ENCODE measurements around the gene PNPLA1.

Gene PNPLA1

GRCh38 chr6:36263390-36264000 is 6.4 kb upstream of the PNPLA1 start:
- no peak for DNase-seq (ENCODE audit: extremely low spot score)
- TF ChIP-seq FOXA1 (IDR thresholded peaks at IDR 0.05), result no peak
- no peak for TF ChIP-seq HDGF (IDR thresholded peaks at IDR 0.05; ENCODE audit: borderline replicate concordance)
- TF ChIP-seq ELF4 (IDR thresholded peaks at IDR 0.05), result no peak
- TF ChIP-seq, protein P1, sequence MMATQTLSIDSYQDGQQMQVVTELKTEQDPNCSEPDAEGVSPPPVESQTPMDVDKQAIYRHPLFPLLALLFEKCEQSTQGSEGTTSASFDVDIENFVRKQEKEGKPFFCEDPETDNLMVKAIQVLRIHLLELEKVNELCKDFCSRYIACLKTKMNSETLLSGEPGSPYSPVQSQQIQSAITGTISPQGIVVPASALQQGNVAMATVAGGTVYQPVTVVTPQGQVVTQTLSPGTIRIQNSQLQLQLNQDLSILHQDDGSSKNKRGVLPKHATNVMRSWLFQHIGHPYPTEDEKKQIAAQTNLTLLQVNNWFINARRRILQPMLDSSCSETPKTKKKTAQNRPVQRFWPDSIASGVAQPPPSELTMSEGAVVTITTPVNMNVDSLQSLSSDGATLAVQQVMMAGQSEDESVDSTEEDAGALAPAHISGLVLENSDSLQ (IDR thresholded peaks at IDR 0.05), result no peak
- no peak for TF ChIP-seq FOXM1 (IDR thresholded peaks at IDR 0.05; ENCODE audit: borderline replicate concordance)
- no peak for TF ChIP-seq TARDBP (IDR thresholded peaks at IDR 0.05)
- no peak for TF ChIP-seq L3MBTL2 (conservative IDR thresholded peaks at IDR 0.05)
- no peak for TF ChIP-seq NFRKB (IDR thresholded peaks at IDR 0.05)
- TF ChIP-seq BHLHE40 (IDR thresholded peaks at IDR 0.05; ENCODE audit: borderline replicate concordance), result no peak
- TF ChIP-seq SUZ12 (IDR thresholded peaks at IDR 0.05), result no peak
- TF ChIP-seq CTBP1 (IDR thresholded peaks at IDR 0.05; ENCODE audit: borderline replicate concordance), result no peak
- CTCF ChIA-PET, result interaction anchor here (0.6 kb wide), 1 partner anchor 402 kb away, joined by 3 read pairs; no protein-coding TSS in a partner anchor
- POLR2A ChIA-PET, result no interaction called here

DNA sequence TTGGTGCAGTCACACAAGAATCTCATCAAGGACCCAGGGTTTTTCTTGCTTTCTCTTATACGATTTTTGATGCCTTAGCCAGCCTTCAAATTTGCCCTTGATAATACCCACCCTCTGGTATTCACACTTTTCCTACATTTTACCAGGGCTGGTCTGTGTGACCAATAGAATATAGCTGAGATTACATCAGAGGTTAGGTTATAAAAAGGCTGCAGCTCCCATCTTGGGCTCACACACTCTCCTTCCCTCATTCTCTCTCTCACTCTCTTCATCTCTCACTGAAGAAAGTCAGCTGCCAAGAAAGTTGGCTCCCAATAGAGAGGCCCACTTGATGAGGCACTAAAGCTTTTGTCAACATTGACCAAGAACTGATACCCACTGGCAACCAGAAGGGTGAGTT is 4.1 kb upstream of the PNPLA1 start:
- POLR2A ChIA-PET, result no interaction called here
- CTCF ChIA-PET, result no interaction called here
- TF ChIP-seq ARNT (IDR thresholded peaks at IDR 0.05) (no peak), L3MBTL2 (conservative IDR thresholded peaks at IDR 0.05) (no peak), LEF1 (IDR thresholded peaks at IDR 0.05; ENCODE audit: borderline replicate concordance) (no peak), CTBP1 (IDR thresholded peaks at IDR 0.05; ENCODE audit: borderline replicate concordance) (no peak), ELF4 (IDR thresholded peaks at IDR 0.05) (no peak), ZNF384 (IDR thresholded peaks at IDR 0.05) (no peak), BHLHE40 (IDR thresholded peaks at IDR 0.05; ENCODE audit: borderline replicate concordance) (no peak), SP1 (IDR thresholded peaks at IDR 0.05) (no peak), FOXA1 (IDR thresholded peaks at IDR 0.05) (no peak), TARDBP (IDR thresholded peaks at IDR 0.05) (no peak), HDGF (IDR thresholded peaks at IDR 0.05; ENCODE audit: borderline replicate concordance) (no peak), SUZ12 (IDR thresholded peaks at IDR 0.05) (no peak), FOXK2 (IDR thresholded peaks at IDR 0.05) (no peak), NFRKB (IDR thresholded peaks at IDR 0.05) (no peak), FOXM1 (IDR thresholded peaks at IDR 0.05; ENCODE audit: borderline replicate concordance) (no peak)
- TF ChIP-seq, protein P1 (IDR thresholded peaks at IDR 0.05), result no peak
- no peak for DNase-seq (ENCODE audit: extremely low spot score)

- ChIA-PET CTCF (no interaction called here), POLR2A (no interaction called here)
Observed at GRCh38 chr6:36266913-36267644, 2.8 kb upstream of the PNPLA1 start.

DNA sequence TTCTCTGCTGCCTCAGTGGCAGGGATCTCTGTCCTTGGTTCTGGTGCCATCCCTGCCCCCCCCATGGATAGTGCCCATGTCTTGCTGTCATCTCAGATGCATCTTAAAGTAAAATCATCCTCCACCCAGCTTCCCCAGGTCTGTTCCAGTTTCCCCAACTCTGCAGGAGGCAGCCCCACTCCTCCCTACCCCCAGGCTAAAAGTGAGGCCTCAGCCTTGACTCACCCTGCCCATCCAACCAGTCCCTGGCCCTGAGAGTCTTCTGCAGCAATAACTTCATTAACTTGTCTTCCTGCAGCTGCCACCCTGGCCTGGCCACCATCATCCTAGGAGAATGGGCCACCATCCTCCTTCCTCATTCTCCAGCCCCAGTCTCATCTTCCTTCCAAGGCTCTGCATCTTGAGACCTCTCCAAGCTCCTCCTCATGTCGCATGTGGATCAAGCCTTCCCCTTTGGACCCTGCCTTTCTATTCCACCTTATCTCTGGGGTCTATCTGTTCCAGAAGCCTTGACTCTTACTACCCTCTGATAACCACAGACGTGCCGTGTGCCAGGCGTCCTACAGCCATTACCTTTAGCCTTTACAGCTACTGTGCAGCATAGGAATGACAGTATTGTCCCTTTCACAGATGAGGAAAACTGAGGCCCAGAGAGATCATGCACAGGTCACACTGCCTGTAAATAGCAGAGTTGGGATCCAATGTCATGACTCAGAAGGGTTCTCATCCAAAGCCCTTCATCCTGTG is 2.0 kb upstream of the PNPLA1 start:
- TF ChIP-seq LEF1 (IDR thresholded peaks at IDR 0.05; ENCODE audit: borderline replicate concordance), result no peak
- no peak for TF ChIP-seq CTBP1 (IDR thresholded peaks at IDR 0.05; ENCODE audit: borderline replicate concordance)
- no peak for TF ChIP-seq TARDBP (IDR thresholded peaks at IDR 0.05)
- TF ChIP-seq HDGF (IDR thresholded peaks at IDR 0.05; ENCODE audit: borderline replicate concordance), result no peak
- no peak for TF ChIP-seq BHLHE40 (IDR thresholded peaks at IDR 0.05; ENCODE audit: borderline replicate concordance)
- TF ChIP-seq FOXM1 (IDR thresholded peaks at IDR 0.05; ENCODE audit: borderline replicate concordance), result no peak
- DNase-seq (ENCODE audit: extremely low spot score), result no peak
- POLR2A ChIA-PET, result no interaction called here
- CTCF ChIA-PET, result no interaction called here

More at GRCh38 chr6:36266913-36267644, 2.8 kb upstream of the PNPLA1 start:
- DNase-seq (ENCODE audit: extremely low spot score), result no peak
- TF ChIP-seq SUZ12 (IDR thresholded peaks at IDR 0.05) (no peak), FOXA1 (IDR thresholded peaks at IDR 0.05) (no peak), ELF4 (IDR thresholded peaks at IDR 0.05) (no peak), TARDBP (IDR thresholded peaks at IDR 0.05) (no peak), CTBP1 (IDR thresholded peaks at IDR 0.05; ENCODE audit: borderline replicate concordance) (no peak), ZNF384 (IDR thresholded peaks at IDR 0.05) (no peak), ARNT (IDR thresholded peaks at IDR 0.05) (no peak), LEF1 (IDR thresholded peaks at IDR 0.05; ENCODE audit: borderline replicate concordance) (no peak)

GRCh38 chr6:36268478-36269275 is 1.2 kb upstream of the PNPLA1 start:
- CTCF ChIA-PET, result no interaction called here
- TF ChIP-seq ELF4 (IDR thresholded peaks at IDR 0.05) (no peak), LEF1 (IDR thresholded peaks at IDR 0.05; ENCODE audit: borderline replicate concordance) (no peak), FOXK2 (IDR thresholded peaks at IDR 0.05) (no peak), TARDBP (IDR thresholded peaks at IDR 0.05) (no peak), FOXA1 (IDR thresholded peaks at IDR 0.05) (no peak), ARNT (IDR thresholded peaks at IDR 0.05) (no peak), HDGF (IDR thresholded peaks at IDR 0.05; ENCODE audit: borderline replicate concordance) (no peak), ZNF384 (IDR thresholded peaks at IDR 0.05) (no peak), FOXM1 (IDR thresholded peaks at IDR 0.05; ENCODE audit: borderline replicate concordance) (no peak), L3MBTL2 (conservative IDR thresholded peaks at IDR 0.05) (no peak), SP1 (IDR thresholded peaks at IDR 0.05) (no peak), NFRKB (IDR thresholded peaks at IDR 0.05) (no peak), SUZ12 (IDR thresholded peaks at IDR 0.05) (no peak), CTBP1 (IDR thresholded peaks at IDR 0.05; ENCODE audit: borderline replicate concordance) (no peak), BHLHE40 (IDR thresholded peaks at IDR 0.05; ENCODE audit: borderline replicate concordance) (no peak)
- TF ChIP-seq, protein P1 (IDR thresholded peaks at IDR 0.05), result no peak
- no peak for DNase-seq (ENCODE audit: extremely low spot score)
- POLR2A ChIA-PET, result no interaction called here
